Activated T-cell treated with anti-CD3 and anti-CD28 coated beads for 24 hours (primary cell): Measurements from ENCODE around the gene SSX2IP.

Experiments used
- DNase-seq: peaks from one replicate; pipeline ENCODE4 v3.0.0-alpha.2; 2020; ENCODE audit warnings: low read depth

The SSX2IP gene

DNA sequence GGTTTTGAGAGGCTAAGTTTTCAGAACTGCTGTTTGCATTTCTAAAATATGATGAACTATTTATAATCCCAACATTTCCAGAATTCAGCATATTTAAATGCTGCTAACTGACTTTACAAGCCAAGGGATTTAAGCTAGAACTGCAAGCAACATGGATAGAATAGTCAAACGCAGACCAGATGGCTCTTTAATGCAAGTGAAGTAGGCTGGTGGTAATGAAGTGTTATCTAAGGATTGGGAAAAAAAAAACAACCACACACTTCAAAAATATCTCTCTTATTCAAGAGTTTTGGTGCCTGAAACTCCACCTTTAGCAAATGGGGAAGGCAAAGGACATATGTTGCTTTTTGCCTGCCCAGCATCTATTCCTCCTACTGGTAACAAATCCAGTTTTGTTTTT is 20.9 kb upstream of the SSX2IP start:
- no peak for DNase-seq

GRCh38 chr1:84709131-84709530 is 18.9 kb upstream of the SSX2IP start:
- no peak for DNase-seq

GRCh38 chr1:84708031-84708430 is 17.8 kb upstream of the SSX2IP start:
- no peak for DNase-seq

GRCh38 chr1:84705513-84705912 is 15.3 kb upstream of the SSX2IP start:
- no peak for DNase-seq

DNA sequence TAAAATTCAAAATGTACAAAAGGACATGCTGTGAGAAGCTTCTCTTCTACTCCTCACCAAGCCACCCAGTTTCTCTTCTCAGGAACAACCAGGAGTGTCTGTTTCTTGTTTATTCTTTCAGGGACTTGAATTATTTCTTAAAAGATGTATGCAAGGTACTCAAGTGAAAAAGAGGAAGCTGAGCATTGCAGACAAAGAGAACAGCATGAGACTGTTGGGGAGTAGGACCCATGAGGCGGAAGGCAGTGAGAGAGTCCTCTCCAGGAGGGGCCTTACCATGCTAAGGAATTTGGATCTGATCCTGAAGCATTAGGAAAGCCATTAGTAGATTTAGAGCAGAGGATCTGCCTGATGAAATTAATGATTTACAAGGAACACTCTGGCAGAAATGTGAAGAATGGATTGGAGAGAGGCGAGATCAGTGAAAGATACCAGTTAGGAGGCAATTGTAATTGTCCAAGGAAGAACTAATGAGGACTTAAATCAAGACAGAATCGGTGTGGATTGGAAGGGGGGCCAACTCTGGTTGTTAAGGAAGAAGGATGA is 14.7 kb upstream of the SSX2IP start:
- no peak for DNase-seq

GRCh38 chr1:84703431-84703830 is 13.2 kb upstream of the SSX2IP start:
- DNase-seq, result no peak

GRCh38 chr1:84702143-84702542 is 11.9 kb upstream of the SSX2IP start:
- DNase-seq, result no peak

- no peak for DNase-seq
These were observed 11.1 kb upstream of the SSX2IP start for GRCh38 chr1:84701376-84701775.

GRCh38 chr1:84700070-84700469 is 9.8 kb upstream of the SSX2IP start:
- no peak for DNase-seq

DNA sequence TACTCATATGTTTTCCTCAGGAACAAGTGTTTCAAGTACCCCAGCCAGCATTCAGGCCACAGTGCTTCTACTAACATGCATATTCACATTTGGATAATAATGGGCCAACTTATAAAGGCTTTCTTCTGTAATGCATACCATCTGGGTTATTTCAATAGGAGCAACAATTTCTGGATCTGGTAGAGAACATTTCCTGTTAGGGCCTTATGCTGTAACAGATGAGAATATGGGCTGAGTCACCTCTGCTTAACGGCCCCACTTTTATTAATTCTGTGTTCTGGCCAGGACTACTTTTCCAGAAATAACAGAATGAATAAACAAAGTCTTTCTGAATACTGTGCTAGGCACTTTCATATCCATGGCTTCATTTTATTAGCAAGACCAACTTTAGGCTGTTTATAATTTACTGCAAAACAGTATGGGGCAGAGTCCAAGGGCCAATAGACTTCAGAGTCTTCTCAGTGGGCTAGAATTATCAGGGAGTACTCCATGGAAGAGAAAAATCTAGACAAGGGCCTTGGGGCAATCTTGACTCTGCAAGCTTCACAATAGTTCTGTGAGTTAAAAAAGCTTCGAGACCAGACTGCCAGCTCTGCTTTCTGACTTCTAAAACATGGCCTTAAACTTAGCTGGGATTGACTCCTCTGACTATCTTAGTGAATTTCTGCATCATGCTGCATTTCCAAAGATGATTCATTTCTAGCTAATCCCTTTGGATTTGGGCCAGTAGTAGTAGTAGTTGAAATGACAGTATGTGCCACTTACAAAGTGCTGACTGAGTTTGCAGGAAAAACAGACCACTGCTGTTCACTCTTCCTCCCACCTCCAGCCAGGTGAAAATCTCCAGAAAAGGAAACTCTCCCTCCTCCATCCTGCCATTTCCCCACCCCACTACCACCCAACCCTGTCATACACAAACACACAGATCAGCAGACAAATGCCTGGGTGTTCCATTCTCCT is 8.2 kb upstream of the SSX2IP start:
- no peak for DNase-seq

GRCh38 chr1:84693785-84694184 is 3.5 kb upstream of the SSX2IP start:
- no peak for DNase-seq

GRCh38 chr1:84693005-84693404 is 2.7 kb upstream of the SSX2IP start:
- DNase-seq, result no peak

GRCh38 chr1:84692391-84692790 is 2.1 kb upstream of the SSX2IP start:
- DNase-seq, result no peak

GRCh38 chr1:84691122-84691783 is 992 bp upstream of the SSX2IP start:
- DNase-seq, result no peak

GRCh38 chr1:84689514-84690396 is 506 bp downstream of the SSX2IP start:
- peak; percentile 34 for DNase-seq

DNA sequence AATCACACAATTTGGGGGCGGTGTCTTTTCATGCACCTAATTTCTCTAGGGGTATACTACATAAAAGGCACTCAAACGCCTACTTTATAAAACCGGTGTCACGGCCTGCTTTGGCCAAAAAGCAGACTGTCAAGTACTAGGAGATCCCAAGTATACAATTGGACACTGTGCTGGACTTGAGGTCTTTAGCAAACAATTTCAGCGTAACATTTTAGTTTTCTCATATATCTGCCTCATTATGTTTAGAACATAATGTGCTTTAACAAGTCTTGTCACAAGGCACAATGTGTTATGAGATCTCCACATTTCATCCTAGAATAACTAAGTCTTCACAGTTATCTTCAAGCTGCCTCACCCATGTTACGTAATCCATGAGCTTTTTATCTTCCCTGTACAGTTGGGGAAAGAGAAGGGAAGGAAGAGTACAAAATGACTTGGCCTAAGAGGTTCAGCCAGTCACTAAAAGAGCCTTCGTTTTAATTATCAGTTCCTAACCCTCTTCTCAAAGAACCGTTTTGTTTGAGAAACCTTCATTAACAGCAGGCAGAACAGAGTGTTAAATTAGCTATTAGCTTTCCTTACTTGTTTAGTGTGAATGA is 1.7 kb downstream of the SSX2IP start:
- no peak for DNase-seq

GRCh38 chr1:84687714-84688462 is 2.4 kb downstream of the SSX2IP start:
- DNase-seq, result no peak

- DNase-seq, result no peak
These were observed 4.0 kb downstream of the SSX2IP start for GRCh38 chr1:84686223-84686622.

DNA sequence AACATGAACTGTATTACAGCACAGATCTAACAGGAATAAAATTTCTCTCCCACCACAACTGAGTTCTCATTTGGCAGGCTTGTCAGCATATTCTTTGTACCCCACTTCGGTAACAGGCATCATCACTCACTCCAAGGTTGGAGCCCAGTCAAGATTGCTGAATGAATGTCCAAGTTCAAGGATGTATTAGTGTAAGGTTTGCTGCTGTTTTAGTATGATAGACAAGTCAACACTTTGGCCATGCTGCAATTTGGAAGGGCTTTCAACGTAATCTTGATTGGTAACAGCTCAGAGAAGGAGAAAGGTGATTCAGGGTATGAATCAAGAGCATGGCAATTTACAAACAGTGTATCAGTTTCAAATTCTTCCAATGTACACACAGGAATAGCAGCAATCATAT is 6.8 kb downstream of the SSX2IP start:
- no peak for DNase-seq

- no peak for DNase-seq
These were observed 8.2 kb downstream of the SSX2IP start for GRCh38 chr1:84682047-84682446.
